HepG2 (cell line): ENCODE results near the gene ENTPD2. TPM values are rescaled to one million over a fixed set of nuclear protein-coding genes. Genes with fewer than 3 reads are reported as not detected.

Source experiments
- CREB1 ChIP-seq, 2 experiments: fragments of 450-650 bp in 1 of 2; IDR thresholded peaks; 2 replicates each; pipeline ENCODE4 v1.6.1; 2016 to 2017; ENCODE audit warnings: control low read depth in 1 of 2, mild to moderate bottlenecking in 1 of 2, missing compliant biosample characterization in 1 of 2, missing genetic modification characterization in 1 of 2
- ELF4 ChIP-seq: sonication (generic); formaldehyde crosslinking; IDR thresholded peaks from 2 replicates; pipeline ENCODE4 v1.5.0; 2020; ENCODE audit warnings: missing genetic modification reagents, mild to moderate bottlenecking, moderate library complexity, borderline replicate concordance
- YEATS4 ChIP-seq: sonication (generic); formaldehyde crosslinking; IDR thresholded peaks from 2 replicates; pipeline ENCODE4 v1.4.0; 2020; ENCODE audit warnings: missing genetic modification reagents, borderline replicate concordance
- ZNF350 ChIP-seq: sonication (generic); formaldehyde crosslinking; IDR thresholded peaks from 2 replicates; pipeline ENCODE4 v1.4.0; 2020; ENCODE audit warnings: mild to moderate bottlenecking, low read depth, missing genetic modification reagents, borderline replicate concordance
- ZNF446 ChIP-seq: sonication (generic); formaldehyde crosslinking; IDR thresholded peaks from 2 replicates; pipeline ENCODE4 v1.5.0; 2020; ENCODE audit warnings: mild to moderate bottlenecking, missing genetic modification reagents
- polyA plus RNA-seq, 8 experiments: library from polyadenylated mRNA; depleted of rRNA in 3 of 8; stranded (reverse) in 7 of 8; unstranded in 1 of 8; fragments of >200 nt; fragmentation: Illumina TruSeq in 4 of 8; extraction: Trizol in 4 of 8; gene quantifications; 2 replicates each; pipeline versions ENCODE4 v1.2.1 to v1.2.3, GENCODE V29; 2011 to 2016; ENCODE audit warnings: low read depth in 4 of 8, missing spikeins in 1 of 8, mixed read lengths in 1 of 8; ENCODE audit not compliant: insufficient read depth in 1 of 8
- total RNA-seq, 5 experiments: library from RNA; depleted of rRNA; stranded (reverse); fragments of >200 nt; fragmentation: Illumina TruSeq; extraction: Trizol; gene quantifications; 2 replicates each; pipeline ENCODE4 v1.2.3, GENCODE V29; 2016; ENCODE audit warnings: low read depth in 1 of 5
- TF ChIP-seq, protein P1 (sequence below): sonication (generic); formaldehyde crosslinking; IDR thresholded peaks from 2 replicates; pipeline ENCODE4 v1.5.1; 2020; ENCODE audit warnings: mild to moderate bottlenecking, missing genetic modification reagents, borderline replicate concordance

ENTPD2 gene
- total and polyA plus RNA-seq, 2 of the 13 experiments (the other 11 are each of a cell fraction or from before 2014, with no cell fraction given): 0.95 to 3.2 TPM

- TF ChIP-seq, protein P1, sequence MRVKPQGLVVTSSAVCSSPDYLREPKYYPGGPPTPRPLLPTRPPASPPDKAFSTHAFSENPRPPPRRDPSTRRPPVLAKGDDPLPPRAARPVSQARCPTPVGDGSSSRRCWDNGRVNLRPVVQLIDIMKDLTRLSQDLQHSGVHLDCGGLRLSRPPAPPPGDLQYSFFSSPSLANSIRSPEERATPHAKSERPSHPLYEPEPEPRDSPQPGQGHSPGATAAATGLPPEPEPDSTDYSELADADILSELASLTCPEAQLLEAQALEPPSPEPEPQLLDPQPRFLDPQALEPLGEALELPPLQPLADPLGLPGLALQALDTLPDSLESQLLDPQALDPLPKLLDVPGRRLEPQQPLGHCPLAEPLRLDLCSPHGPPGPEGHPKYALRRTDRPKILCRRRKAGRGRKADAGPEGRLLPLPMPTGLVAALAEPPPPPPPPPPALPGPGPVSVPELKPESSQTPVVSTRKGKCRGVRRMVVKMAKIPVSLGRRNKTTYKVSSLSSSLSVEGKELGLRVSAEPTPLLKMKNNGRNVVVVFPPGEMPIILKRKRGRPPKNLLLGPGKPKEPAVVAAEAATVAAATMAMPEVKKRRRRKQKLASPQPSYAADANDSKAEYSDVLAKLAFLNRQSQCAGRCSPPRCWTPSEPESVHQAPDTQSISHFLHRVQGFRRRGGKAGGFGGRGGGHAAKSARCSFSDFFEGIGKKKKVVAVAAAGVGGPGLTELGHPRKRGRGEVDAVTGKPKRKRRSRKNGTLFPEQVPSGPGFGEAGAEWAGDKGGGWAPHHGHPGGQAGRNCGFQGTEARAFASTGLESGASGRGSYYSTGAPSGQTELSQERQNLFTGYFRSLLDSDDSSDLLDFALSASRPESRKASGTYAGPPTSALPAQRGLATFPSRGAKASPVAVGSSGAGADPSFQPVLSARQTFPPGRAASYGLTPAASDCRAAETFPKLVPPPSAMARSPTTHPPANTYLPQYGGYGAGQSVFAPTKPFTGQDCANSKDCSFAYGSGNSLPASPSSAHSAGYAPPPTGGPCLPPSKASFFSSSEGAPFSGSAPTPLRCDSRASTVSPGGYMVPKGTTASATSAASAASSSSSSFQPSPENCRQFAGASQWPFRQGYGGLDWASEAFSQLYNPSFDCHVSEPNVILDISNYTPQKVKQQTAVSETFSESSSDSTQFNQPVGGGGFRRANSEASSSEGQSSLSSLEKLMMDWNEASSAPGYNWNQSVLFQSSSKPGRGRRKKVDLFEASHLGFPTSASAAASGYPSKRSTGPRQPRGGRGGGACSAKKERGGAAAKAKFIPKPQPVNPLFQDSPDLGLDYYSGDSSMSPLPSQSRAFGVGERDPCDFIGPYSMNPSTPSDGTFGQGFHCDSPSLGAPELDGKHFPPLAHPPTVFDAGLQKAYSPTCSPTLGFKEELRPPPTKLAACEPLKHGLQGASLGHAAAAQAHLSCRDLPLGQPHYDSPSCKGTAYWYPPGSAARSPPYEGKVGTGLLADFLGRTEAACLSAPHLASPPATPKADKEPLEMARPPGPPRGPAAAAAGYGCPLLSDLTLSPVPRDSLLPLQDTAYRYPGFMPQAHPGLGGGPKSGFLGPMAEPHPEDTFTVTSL (CRISPR knock-in tag): no peak
- no peak for TF ChIP-seq CREB1 (IDR thresholded peaks at IDR 0.05)
- TF ChIP-seq CREB1 (CRISPR knock-in tag; IDR thresholded peaks at IDR 0.05): no peak
- TF ChIP-seq YEATS4: no peak
- no peak for TF ChIP-seq ZNF446 (CRISPR knock-in tag)
- no peak for TF ChIP-seq ELF4 (CRISPR knock-in tag)
- no peak for TF ChIP-seq ZNF350 (CRISPR knock-in tag)
These were observed 49.5 kb upstream of the ENTPD2 start (continued) for GRCh38 chr9:137103206-137103999.
